GM12891 (cell line): Measurements from ENCODE around the gene WRAP73.

Experiments
- POLR2A ChIP-seq: IDR thresholded peaks from 2 replicates; pipeline ENCODE4 v1.6.1; 2011; ENCODE audit warnings: low read depth, low read length, control low read depth
- POLR2AphosphoS5 ChIP-seq: IDR thresholded peaks from 2 replicates; pipeline ENCODE4 v1.6.1; 2011; ENCODE audit warnings: low read depth, low read length, control low read depth
- POU2F2 ChIP-seq: IDR thresholded peaks from 2 replicates; pipeline ENCODE4 v1.6.1; 2011; ENCODE audit warnings: low read depth, mild to moderate bottlenecking, control low read depth, low read length, moderate library complexity
- SPI1 ChIP-seq: IDR thresholded peaks from 2 replicates; pipeline ENCODE4 v1.6.1; 2011; ENCODE audit warnings: low read depth, low read length, control low read depth
- TAF1 ChIP-seq: IDR thresholded peaks from 2 replicates; pipeline ENCODE4 v1.6.1; 2011; ENCODE audit warnings: low read depth, low read length, control low read depth

DNA sequence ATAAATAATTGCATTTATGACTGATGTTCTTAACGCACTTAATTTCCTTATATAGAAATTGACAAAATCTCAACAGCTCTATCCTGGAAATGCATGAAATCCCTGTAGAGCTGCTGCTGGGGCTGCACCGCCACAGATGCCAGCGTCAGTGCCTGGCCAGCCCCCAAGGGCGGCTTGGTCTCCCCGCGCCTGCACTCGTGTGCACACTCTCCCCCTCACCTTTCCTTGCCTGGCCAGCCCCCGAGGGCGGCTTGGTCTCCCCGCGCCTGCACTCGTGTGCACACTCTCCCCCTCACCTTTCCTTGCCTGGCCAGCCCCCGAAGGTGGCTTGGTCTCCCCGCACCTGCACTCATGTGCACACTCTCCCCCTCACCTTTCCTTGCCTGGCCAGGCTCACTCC, 13.8 kb downstream of the WRAP73 start:
- TF ChIP-seq POU2F2 (no peak), POLR2A (no peak), TAF1 (no peak), POLR2AphosphoS5 (no peak), SPI1 (no peak)
